ENCODE data around the gene CTSV. TPM values are rescaled to one million over a fixed set of nuclear protein-coding genes. Genes with fewer than 3 reads are reported as not detected.
"Not testable (repeated sequence)": the region's sequence is repeated elsewhere in the genome, so short reads cannot be mapped to it uniquely, and the experiment has no call there.

Gene CTSV
- total RNA-seq: 1 to 10 TPM in 1 of 6 donors, under 1 TPM in 3, not detected in 2; 0.34 to 1.5 (median 0.63) TPM

- DNase-seq (peak; percentile 91 to 97), ATAC-seq (ENCODE audit: low FRiP score in 2 of 2) (peak; percentile 98 to 99)
- peaks cover 0 to 10% (median 4%) of the 10 kb centered on the region in 4 donors for H3K27me3 ChIP-seq
- H3K27ac ChIP-seq: peak within 1 kb of the TSS in 1 of 4 donors; percentile 49
- peaks cover 7 to 14% (median 9%) of the 10 kb centered on the region in 4 donors for H3K4me1 ChIP-seq
- WGBS, 2 donors: 0 to 3% methylated on average over 28 to 42 of the region's 80 CpGs
- no peaks in the 10 kb centered on the region for H3K36me3 ChIP-seq
- H3K9me3 ChIP-seq: no peaks in the 10 kb centered on the region
- peak within 1 kb of the TSS; percentile 33 to 61 (median 54) for H3K4me3 ChIP-seq
- TF ChIP-seq EP300 (IDR thresholded peaks at IDR 0.05) (no peak), POLR2A (IDR thresholded peaks at IDR 0.05) (peak in 2 of 4 donors; percentile 34 to 46), CTCF (IDR thresholded peaks at IDR 0.05) (peak in 1 of 6 experiments; percentile 10), POLR2AphosphoS5 (IDR thresholded peaks at IDR 0.05) (peak in 1 of 2 donors; percentile 59)
Observed at GRCh38 chr9:97038611-97039513, at the start of gene CTSV. Gene CTSV (minus strand): TSS chr9:97039142. CDS start chr9:97038043, 1,099 bp downstream.

- DNase-seq; H3K27me3 ChIP-seq; ATAC-seq (ENCODE audit: low FRiP score in 2 of 2); H3K4me1 ChIP-seq; H3K9me3 ChIP-seq; H3K27ac ChIP-seq; H3K4me3 ChIP-seq; H3K36me3 ChIP-seq: not testable (repeated sequence)
- WGBS, 2 donors: 48 to 61% methylated on average over 2 to 3 of the region's 3 CpGs
Observed at GRCh38 chr9:97087668-97088215, 48.8 kb upstream of the CTSV start.

GRCh38 chr9:97084562-97084991 is 45.6 kb upstream of the CTSV start:
- not testable (repeated sequence) for H3K9me3 ChIP-seq; H3K27me3 ChIP-seq; ATAC-seq (ENCODE audit: low FRiP score in 2 of 2); H3K4me1 ChIP-seq; H3K36me3 ChIP-seq; DNase-seq; H3K27ac ChIP-seq; H3K4me3 ChIP-seq
- 71 to 79% methylated on average over 6 of the region's 6 CpGs for WGBS, 2 donors

- Histone ChIP-seq H3K4me1 (peaks cover 0 to 14% (median 0%) of the 10 kb centered on the region in 4 donors), H3K4me3 (no peak overlapping the region), H3K9me3 (peaks cover 0 to 4% (median 0%) of the 10 kb centered on the region in 4 donors), H3K27ac (no peak overlapping the region), H3K36me3 (no peaks in the 10 kb centered on the region), H3K27me3 (peaks cover 0 to 26% (median 7%) of the 10 kb centered on the region in 4 donors)
- DNase-seq: peak in 1 of 2 donors; percentile 71
- ATAC-seq (ENCODE audit: low FRiP score in 2 of 2): peak in 1 of 2 donors; percentile 44
- TF ChIP-seq POLR2A (IDR thresholded peaks at IDR 0.05) (no peak), EP300 (IDR thresholded peaks at IDR 0.05) (no peak), CTCF (IDR thresholded peaks at IDR 0.05) (no peak), POLR2AphosphoS5 (IDR thresholded peaks at IDR 0.05) (no peak)
- WGBS, 2 donors: 55 to 62% methylated on average over 18 to 23 of the region's 25 CpGs
Observed at GRCh38 chr9:97078362-97078761, 39.4 kb upstream of the CTSV start.

- 62 to 86% methylated on average over 11 to 36 of the region's 37 CpGs for WGBS, 2 donors
Observed at GRCh38 chr9:97077452-97078295, 38.7 kb upstream of the CTSV start.

GRCh38 chr9:97076731-97077451 is 37.9 kb upstream of the CTSV start:
- H3K9me3 ChIP-seq, H3K27ac ChIP-seq, H3K36me3 ChIP-seq, H3K4me3 ChIP-seq: not testable (repeated sequence)
- DNase-seq (peak in 1 of 2 donors; percentile 79), ATAC-seq (ENCODE audit: low FRiP score in 2 of 2) (peak; percentile 21 to 40)
- whole genome bisulfite sequencing, 2 donors: 19 to 25% methylated on average over 8 to 37 of the region's 56 CpGs
- Histone ChIP-seq H3K4me1 (peaks cover 0 to 14% (median 0%) of the 10 kb centered on the region in 4 donors), H3K27me3 (peaks cover 0 to 26% (median 7%) of the 10 kb centered on the region in 4 donors)

More at GRCh38 chr9:97077452-97078295, 38.7 kb upstream of the CTSV start:
- H3K4me1 ChIP-seq: peaks cover 0 to 14% (median 0%) of the 10 kb centered on the region in 4 donors
- H3K36me3 ChIP-seq: no peaks in the 10 kb centered on the region
- no peak for TF ChIP-seq CTCF (IDR thresholded peaks at IDR 0.05)
- TF ChIP-seq POLR2A (IDR thresholded peaks at IDR 0.05): no peak
- TF ChIP-seq POLR2AphosphoS5 (IDR thresholded peaks at IDR 0.05): no peak
- TF ChIP-seq EP300 (IDR thresholded peaks at IDR 0.05): no peak
- no peaks in the 10 kb centered on the region for H3K9me3 ChIP-seq
- no peak overlapping the region for H3K27ac ChIP-seq
- ATAC-seq (ENCODE audit: low FRiP score in 2 of 2) (peak in 1 of 2 donors; percentile 61), DNase-seq (no peak)
- no peak overlapping the region for H3K4me3 ChIP-seq
- peaks cover 0 to 26% (median 7%) of the 10 kb centered on the region in 4 donors for H3K27me3 ChIP-seq
